Endothelial cell of umbilical vein (primary cell): ENCODE data around the gene ZBTB39. TPM values are rescaled to one million over a fixed set of nuclear protein-coding genes. Genes with fewer than 3 reads are reported as not detected.

Experiments
- BruUV-seq: library from RNA; stranded (reverse); fragments of 400-500 nt; replicated peaks from 2 replicates; lab custom pipeline; 2021; lab: Mats Ljungman, UMichigan
- CTCF ChIA-PET: fragments of 300-600, 350-600 bp; sonication (Branson Sonifier 250); formaldehyde crosslinking; loops from one replicate; lab custom pipeline; 2021; ENCODE audit warnings: antibody characterized with exemption, inconsistent platforms; lab: Charles Lee
- POLR2A ChIA-PET: fragments of 300-600, 350-600 bp; sonication (Branson Sonifier 250); formaldehyde crosslinking; loops from one replicate; lab custom pipeline; 2021; ENCODE audit warnings: antibody characterized with exemption, inconsistent platforms; lab: Charles Lee
- DNase-seq: peaks from one replicate; pipeline ENCODE4 v3.0.0-alpha.2; 2011; ENCODE audit warnings: low read depth, low spot score
- FAIRE-seq: peaks from 2 replicates; lab custom pipeline; 2011; peaks lifted over from hg19 to GRCh38; lab: Jason Lieb, UNC
- H2AFZ ChIP-seq: 2 replicates; pipeline ENCODE4 v1.6.0; 2012; ENCODE audit warnings: low read depth, low read length, control low read depth, inconsistent platforms
- H3K27ac ChIP-seq: 2 replicates; pipeline ENCODE4 v1.5.1; 2011; ENCODE audit warnings: low read depth, mild to moderate bottlenecking, control low read depth, low read length, moderate library complexity; ENCODE audit not compliant: insufficient read depth
- H3K27me3 ChIP-seq, 2 experiments: 2 replicates each; pipeline versions ENCODE4 v1.6.0 to v1.6.1; 2011; ENCODE audit warnings: low read length in 2 of 2, mixed read lengths in 1 of 2; ENCODE audit not compliant: control insufficient read depth in 2 of 2, insufficient read depth in 2 of 2
- H3K36me3 ChIP-seq, 2 experiments: 2 replicates in 1 of 2; 3 replicates in 1 of 2; pipeline ENCODE4 v1.5.1; 2011; ENCODE audit warnings: low read length in 2 of 2, mild to moderate bottlenecking in 1 of 2, moderate library complexity in 1 of 2; ENCODE audit not compliant: control insufficient read depth in 2 of 2, insufficient read depth in 2 of 2; ENCODE audit errors: extremely low read depth in 1 of 2
- H3K4me1 ChIP-seq: 3 replicates; pipeline ENCODE4 v1.5.1; 2011; ENCODE audit warnings: mild to moderate bottlenecking, low read length; ENCODE audit not compliant: control insufficient read depth, insufficient read depth; ENCODE audit errors: extremely low read depth
- H3K4me2 ChIP-seq: 2 replicates; pipeline ENCODE4 v1.6.1; 2011; ENCODE audit warnings: low read length, control low read depth, mixed read lengths; ENCODE audit not compliant: insufficient read depth
- H3K4me3 ChIP-seq, 3 experiments: fragments of 200-600 bp in 1 of 3; sonication (generic), shearing (Covaris generic) in 1 of 3; replicated peaks in 1 of 3; 2 replicates each; pipeline ENCODE4 v1.5.1; 2011 to 2016; ENCODE audit warnings: control low read depth in 3 of 3, low read length in 3 of 3, mild to moderate bottlenecking in 2 of 3, inconsistent platforms in 1 of 3, low read depth in 1 of 3, moderate library complexity in 1 of 3; ENCODE audit not compliant: insufficient read depth in 1 of 3
- H3K79me2 ChIP-seq: 2 replicates; pipeline ENCODE4 v1.6.0; 2012; ENCODE audit warnings: low read length, inconsistent platforms; ENCODE audit not compliant: control insufficient read depth, insufficient read depth
- H3K9ac ChIP-seq: replicated peaks from 2 replicates; pipeline ENCODE3; 2011; ENCODE audit warnings: low read length, control low read depth; ENCODE audit not compliant: insufficient read depth; ENCODE audit errors: extremely low read depth
- H3K9me1 ChIP-seq: replicated peaks from 3 replicates; pipeline ENCODE4 v1.6.0; 2011; ENCODE audit warnings: mild to moderate bottlenecking, low read length; ENCODE audit not compliant: control insufficient read depth, insufficient read depth; ENCODE audit errors: extremely low read depth
- H3K9me3 ChIP-seq: replicated peaks from 2 replicates; pipeline ENCODE4 v1.5.1; 2012; ENCODE audit warnings: low read length, inconsistent platforms; ENCODE audit not compliant: control insufficient read depth, insufficient read depth
- H4K20me1 ChIP-seq: replicated peaks from 2 replicates; pipeline ENCODE3; 2011; ENCODE audit warnings: mild to moderate bottlenecking, low read length; ENCODE audit not compliant: control insufficient read depth, insufficient read depth; ENCODE audit errors: extremely low read depth
- CTCF ChIP-seq, 2 donors: IDR thresholded peaks; 1 replicate in 1 of 2; 2 replicates in 1 of 2; pipeline ENCODE4 v1.5.1; 2011; ENCODE audit warnings: low read length in 2 of 2, mild to moderate bottlenecking in 2 of 2, moderate library complexity in 2 of 2, control low read depth in 1 of 2, inconsistent platforms in 1 of 2, low read depth in 1 of 2; ENCODE audit not compliant: insufficient read depth in 1 of 2; ENCODE audit errors: extremely low read depth in 1 of 2
- EZH2 ChIP-seq: IDR thresholded peaks from 2 replicates; pipeline ENCODE4 v1.6.1; 2012; ENCODE audit warnings: borderline replicate concordance, low read depth, mild to moderate bottlenecking, moderate library complexity, low read length, inconsistent platforms; ENCODE audit not compliant: severe bottlenecking
- FOS ChIP-seq: IDR thresholded peaks from 2 replicates; pipeline ENCODE4 v1.6.1; 2011; ENCODE audit warnings: mild to moderate bottlenecking, low read length, moderate library complexity, borderline replicate concordance; ENCODE audit not compliant: insufficient read depth
- JUN ChIP-seq: IDR thresholded peaks from 2 replicates; pipeline ENCODE4 v1.6.1; 2011; ENCODE audit warnings: borderline replicate concordance, low read depth; ENCODE audit not compliant: insufficient read length, insufficient read depth
- MYC ChIP-seq: IDR thresholded peaks from one replicate; pipeline ENCODE4 v1.6.1; 2011; ENCODE audit warnings: mild to moderate bottlenecking, low read depth, low read length
- POLR2AphosphoS5 ChIP-seq: IDR thresholded peaks from 2 replicates; pipeline ENCODE4 v1.6.1; 2012; ENCODE audit warnings: low read depth, mild to moderate bottlenecking, control low read depth, low read length, moderate library complexity; ENCODE audit not compliant: insufficient read depth
- dilution Hi-C: fragments of 300-500 bp; cut with MboI; formaldehyde crosslinking; loops from one replicate; pipeline ENCODE4 v1.15.0; 2019; ENCODE audit warnings: low sequenced_read_pairs; ENCODE audit not compliant: extremely low pct_ligation_motif_present
- intact Hi-C: fragments of 100-400 bp; cut with micrococcal nuclease; formaldehyde crosslinking; loops from one replicate; pipeline ENCODE4 v1.10.0; 2022
- polyA plus RNA-seq, 4 experiments: library from polyadenylated mRNA; depleted of rRNA in 3 of 4; stranded (reverse) in 3 of 4; unstranded in 1 of 4; fragments of >200 nt; gene quantifications; 2 replicates each; pipeline versions ENCODE4 v1.2.1 to v1.2.3, GENCODE V29; 2011 to 2012; ENCODE audit warnings: missing spikeins in 1 of 4
- total RNA-seq: library from RNA; stranded (reverse); gene quantifications from 2 replicates; pipeline ENCODE4 v1.2.3, GENCODE V29; 2021

Gene ZBTB39
- total and polyA plus RNA-seq, 2 donors (not counting 3 experiments of a cell fraction or from before 2014, with no cell fraction given), result 5.9 to 8.5 TPM

DNA sequence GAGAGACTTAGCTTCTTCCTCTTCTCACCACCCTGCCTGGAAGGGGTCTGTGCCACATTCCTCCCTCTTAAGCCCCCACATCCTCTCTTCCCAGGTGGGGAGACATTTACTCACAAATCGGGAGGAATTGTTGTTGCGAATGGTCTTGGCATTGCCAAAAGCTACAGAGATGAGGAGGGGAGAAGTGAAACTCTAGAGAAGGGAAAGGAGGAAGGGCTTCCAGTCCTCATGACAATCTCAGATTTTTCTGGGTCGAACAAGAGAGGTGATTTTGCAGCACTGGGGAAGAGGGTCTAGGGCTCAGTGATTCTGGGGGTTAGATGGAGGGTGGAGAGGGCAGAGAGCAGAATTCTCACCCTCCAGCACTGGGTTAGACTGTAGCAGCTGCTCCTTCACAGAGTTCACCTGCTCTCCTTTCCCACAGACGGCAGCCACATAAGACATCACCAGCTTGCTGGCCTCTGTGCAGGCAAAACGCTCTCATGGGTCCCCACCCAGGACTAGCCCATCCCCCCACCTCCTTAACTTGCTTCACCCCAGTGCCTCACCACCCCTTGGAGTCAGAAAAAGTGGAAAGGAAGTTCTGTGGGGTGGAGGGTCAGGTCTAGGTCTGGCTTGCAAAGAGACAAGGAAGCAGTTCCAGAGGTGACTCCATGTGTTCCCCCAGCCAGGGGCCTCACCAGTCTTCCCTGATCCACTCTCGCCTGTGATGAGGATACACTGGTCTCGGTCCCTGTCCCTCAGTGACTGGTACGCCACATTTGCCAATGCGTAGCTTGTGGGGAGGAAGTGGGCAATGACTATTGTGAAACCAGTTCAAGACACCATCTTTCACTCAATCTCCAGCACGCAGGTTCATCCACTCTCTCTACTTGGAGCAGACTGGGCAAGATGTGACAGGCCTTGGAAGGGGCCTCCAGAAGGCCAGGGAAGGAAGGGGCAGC lies 40.9 kb upstream of the ZBTB39 start:
- Histone ChIP-seq H3K4me2 (no peak overlapping the region), H3K4me3 (no peak overlapping the region), H3K9me3 (no peaks in the 10 kb centered on the region), H3K9ac (no peak overlapping the region), H3K27ac (no peak overlapping the region), H4K20me1 (no peaks in the 10 kb centered on the region), H2AFZ (no peak overlapping the region), H3K4me1 (no peaks in the 10 kb centered on the region), H3K79me2 (no peaks in the 10 kb centered on the region), H3K27me3 (peaks cover 10 to 12% of the 10 kb centered on the region in 2 experiments), H3K9me1 (no peaks in the 10 kb centered on the region), H3K36me3 (no peaks in the 10 kb centered on the region)
- ChIA-PET CTCF (interaction anchor here (0.7 kb wide), 1 partner anchor 77 kb away, joined by 3 read pairs; no protein-coding TSS in a partner anchor), POLR2A (no interaction called here)
- FAIRE-seq (no peak), DNase-seq (no peak)
- no peak for TF ChIP-seq POLR2AphosphoS5
- TF ChIP-seq FOS, result no peak
- TF ChIP-seq JUN, result no peak
- TF ChIP-seq CTCF (IDR thresholded peaks at IDR 0.05; ENCODE audit: extremely low read depth in 1 of 2, insufficient read depth in 1 of 2, low read depth in 1 of 2, low read length in 2 of 2), result no peak
- TF ChIP-seq MYC, result no peak
- no peak for TF ChIP-seq EZH2
- intact Hi-C loops (no loop called here), dilution Hi-C loops (no loop called here)
- BruUV-seq, result no TSS peak
